HEK293 (cell line): Measurements from ENCODE around the gene RPS6KC1.

Experiments
- CTCF ChIA-PET: fragments of 350-600 bp; formaldehyde crosslinking; extraction: SDS; loops from one replicate; lab custom pipeline; 2021; ENCODE audit warnings: antibody characterized with exemption; lab: Yijun Ruan, JAX
- POLR2A ChIA-PET: fragments of 300-600 bp; formaldehyde crosslinking; extraction: SDS; loops from one replicate; lab custom pipeline; 2020; ENCODE audit warnings: antibody characterized with exemption, inconsistent platforms; lab: Yijun Ruan, JAX
- H3K27ac ChIP-seq: fragments of 200-500 bp; sonication (Bioruptor generic); 2 replicates; pipeline ENCODE4 v1.5.1; 2014; ENCODE audit warnings: low read depth, low read length, control low read depth, inconsistent platforms; ENCODE audit errors: extremely low read depth
- H3K36me3 ChIP-seq, 2 experiments: fragments of 200-500 bp in 1 of 2; sonication (Bioruptor generic) in 1 of 2; 1 replicate in 1 of 2; 2 replicates in 1 of 2; pipeline ENCODE4 v1.5.1; 2014 to 2017; ENCODE audit warnings: inconsistent platforms in 2 of 2, low read length in 2 of 2; ENCODE audit not compliant: control insufficient read depth in 2 of 2, insufficient read depth in 1 of 2
- H3K4me1 ChIP-seq: fragments of 200-500 bp; sonication (Bioruptor generic); 2 replicates; pipeline ENCODE4 v1.5.1; 2014; ENCODE audit warnings: mild to moderate bottlenecking, low read length, inconsistent platforms; ENCODE audit not compliant: control insufficient read depth, insufficient read depth
- H3K4me3 ChIP-seq: 2 replicates; pipeline ENCODE4 v1.5.1; 2011; ENCODE audit warnings: low read depth, mild to moderate bottlenecking, control low read depth, low read length, moderate library complexity
- H3K9me3 ChIP-seq: fragments of 200-500 bp; sonication (Bioruptor generic); 2 replicates; pipeline ENCODE4 v1.5.1; 2014; ENCODE audit warnings: low read depth, low read length, inconsistent platforms; ENCODE audit not compliant: control insufficient read depth, insufficient read depth
- GLI4 ChIP-seq: fragments of 450-650 bp; formaldehyde crosslinking; IDR thresholded peaks from 2 replicates; pipeline ENCODE4 v1.5.1; 2016; ENCODE audit warnings: missing biosample characterization, missing genetic modification characterization
- HOXA7 ChIP-seq: sonication (generic); formaldehyde crosslinking; IDR thresholded peaks from 2 replicates; pipeline ENCODE4 v1.8.1; 2022; ENCODE audit warnings: missing genetic modification reagents, borderline replicate concordance
- KLF10 ChIP-seq: fragments of 450-650 bp; IDR thresholded peaks from 2 replicates; pipeline ENCODE4 v1.5.1; 2018; ENCODE audit warnings: missing biosample characterization, mild to moderate bottlenecking, missing genetic modification characterization
- MYNN ChIP-seq: fragments of 450-650 bp; formaldehyde crosslinking; IDR thresholded peaks from 2 replicates; pipeline ENCODE4 v1.5.1; 2016; ENCODE audit warnings: missing biosample characterization, missing genetic modification characterization, borderline replicate concordance
- OSR2 ChIP-seq: fragments of 450-650 bp; formaldehyde crosslinking; IDR thresholded peaks from 2 replicates; pipeline ENCODE4 v1.5.1; 2016; ENCODE audit warnings: missing biosample characterization, missing genetic modification characterization
- PATZ1 ChIP-seq: fragments of 450-650 bp; formaldehyde crosslinking; IDR thresholded peaks from 2 replicates; pipeline ENCODE4 v1.5.1; 2016; ENCODE audit warnings: missing biosample characterization, missing genetic modification characterization
- PBX3 ChIP-seq: sonication (generic); formaldehyde crosslinking; IDR thresholded peaks from 2 replicates; pipeline ENCODE4 v1.8.1; 2022; ENCODE audit warnings: mild to moderate bottlenecking, moderate library complexity, missing genetic modification reagents
- REPIN1 ChIP-seq: fragments of 450-650 bp; formaldehyde crosslinking; IDR thresholded peaks from 2 replicates; pipeline ENCODE4 v1.5.1; 2017; ENCODE audit warnings: missing biosample characterization, missing genetic modification characterization, low read depth
- ZFP37 ChIP-seq: fragments of 450-650 bp; formaldehyde crosslinking; IDR thresholded peaks from 2 replicates; pipeline ENCODE4 v1.5.1; 2016; ENCODE audit warnings: missing biosample characterization, missing genetic modification characterization
- ZFP69B ChIP-seq: fragments of 450-650 bp; formaldehyde crosslinking; IDR thresholded peaks from 2 replicates; pipeline ENCODE4 v1.5.1; 2016; ENCODE audit warnings: missing biosample characterization, missing genetic modification characterization
- ZNF211 ChIP-seq: fragments of 450-650 bp; formaldehyde crosslinking; IDR thresholded peaks from 2 replicates; pipeline ENCODE4 v1.5.1; 2016; ENCODE audit warnings: low read depth, missing biosample characterization, missing genetic modification characterization
- ZNF24 ChIP-seq: fragments of 450-650 bp; formaldehyde crosslinking; IDR thresholded peaks from 2 replicates; pipeline ENCODE4 v1.5.1; 2016; ENCODE audit warnings: missing biosample characterization, missing genetic modification characterization
- ZNF280D ChIP-seq: fragments of 450-650 bp; formaldehyde crosslinking; IDR thresholded peaks from 2 replicates; pipeline ENCODE4 v1.5.1; 2016; ENCODE audit warnings: missing biosample characterization, missing genetic modification characterization
- ZNF341 ChIP-seq: fragments of 450-650 bp; formaldehyde crosslinking; IDR thresholded peaks from 2 replicates; pipeline ENCODE4; 2016; ENCODE audit warnings: low read depth, missing biosample characterization, missing genetic modification characterization
- ZNF426 ChIP-seq: fragments of 450-650 bp; formaldehyde crosslinking; IDR thresholded peaks from 2 replicates; pipeline ENCODE4 v1.5.1; 2017; ENCODE audit warnings: missing biosample characterization, missing genetic modification characterization, mild to moderate bottlenecking, inconsistent platforms, moderate library complexity
- ZNF530 ChIP-seq: fragments of 450-650 bp; formaldehyde crosslinking; IDR thresholded peaks from 2 replicates; pipeline ENCODE4 v1.5.1; 2016; ENCODE audit warnings: low read depth, missing biosample characterization, missing genetic modification characterization
- ZNF600 ChIP-seq: fragments of 450-650 bp; formaldehyde crosslinking; IDR thresholded peaks from 2 replicates; pipeline ENCODE4 v1.5.1; 2016; ENCODE audit warnings: missing biosample characterization, missing genetic modification characterization
- ZNF654 ChIP-seq: fragments of 450-650 bp; formaldehyde crosslinking; IDR thresholded peaks from 2 replicates; pipeline ENCODE4 v1.5.1; 2016; ENCODE audit warnings: low read depth, missing biosample characterization, missing genetic modification characterization
- ZNF664 ChIP-seq: fragments of 450-650 bp; formaldehyde crosslinking; IDR thresholded peaks from 2 replicates; pipeline ENCODE4 v1.5.1; 2016; ENCODE audit warnings: missing biosample characterization, missing genetic modification characterization
- ZNF747 ChIP-seq: fragments of 450-650 bp; formaldehyde crosslinking; IDR thresholded peaks from 2 replicates; pipeline ENCODE4 v1.5.1; 2016; ENCODE audit warnings: missing biosample characterization, missing genetic modification characterization
- ZNF776 ChIP-seq: fragments of 450-650 bp; formaldehyde crosslinking; IDR thresholded peaks from 2 replicates; pipeline ENCODE4 v1.5.0; 2017; ENCODE audit warnings: missing biosample characterization, missing genetic modification characterization, borderline replicate concordance
- ZNF792 ChIP-seq: fragments of 450-650 bp; formaldehyde crosslinking; IDR thresholded peaks from 2 replicates; pipeline ENCODE4 v1.5.1; 2016; ENCODE audit warnings: missing biosample characterization, missing genetic modification characterization
- ZNF837 ChIP-seq: fragments of 450-650 bp; formaldehyde crosslinking; IDR thresholded peaks from 2 replicates; pipeline ENCODE4 v1.5.1; 2016; ENCODE audit warnings: missing biosample characterization, missing genetic modification characterization
- ZSCAN23 ChIP-seq: fragments of 450-650 bp; formaldehyde crosslinking; IDR thresholded peaks from 2 replicates; pipeline ENCODE4 v1.5.1; 2016; ENCODE audit warnings: missing biosample characterization, missing genetic modification characterization
- ZSCAN5A ChIP-seq: fragments of 450-650 bp; formaldehyde crosslinking; IDR thresholded peaks from 2 replicates; pipeline ENCODE4 v1.5.1; 2016; ENCODE audit warnings: missing biosample characterization, missing genetic modification characterization

Gene RPS6KC1

GRCh38 chr1:213164561-213164960, 113.5 kb downstream of the RPS6KC1 start:
- ChIA-PET CTCF (no interaction called here), POLR2A (no interaction called here)
- Histone ChIP-seq H3K4me1 (0 out of 2 replicates have a peak, but pooled peaks cover 4% of the 10 kb centered on the region), H3K27ac (no peak overlapping the region), H3K36me3 (peaks cover 0 to 2% of the 10 kb centered on the region in 2 experiments; a peak in 1 of 3 replicates), H3K4me3 (no peak overlapping the region), H3K9me3 (no peaks in the 10 kb centered on the region)
- TF ChIP-seq GLI4, result no peak
- no peak for TF ChIP-seq ZSCAN5A
- no peak for TF ChIP-seq KLF10 (tag by site-specific recombination)
- TF ChIP-seq ZNF24 (tag by site-specific recombination), result no peak
- no peak for TF ChIP-seq ZFP69B (tag by site-specific recombination)
- no peak for TF ChIP-seq ZNF664 (tag by site-specific recombination)
- no peak for TF ChIP-seq HOXA7 (CRISPR knock-in tag)
- no peak for TF ChIP-seq ZNF280D (tag by site-specific recombination)
- no peak for TF ChIP-seq ZNF600
- TF ChIP-seq ZNF341, result no peak
- no peak for TF ChIP-seq ZNF426
- TF ChIP-seq OSR2, result no peak
- no peak for TF ChIP-seq ZNF654
- no peak for TF ChIP-seq ZNF792
- no peak for TF ChIP-seq REPIN1 (tag by site-specific recombination)

GRCh38 chr1:213166852-213167251, 115.8 kb downstream of the RPS6KC1 start:
- 0 out of 2 replicates have a peak, but pooled peaks cover 4% of the 10 kb centered on the region for H3K4me1 ChIP-seq
- ChIA-PET CTCF (interaction anchor here (0.6 kb wide), 1 partner anchor 352 kb away, joined by 3 read pairs; no protein-coding TSS in a partner anchor), POLR2A (no interaction called here)
- no peak overlapping the region for H3K27ac ChIP-seq
- TF ChIP-seq ZNF837 (tag by site-specific recombination) (no peak), ZFP37 (tag by site-specific recombination) (no peak), ZNF211 (tag by site-specific recombination) (no peak), MYNN (tag by site-specific recombination) (no peak), ZSCAN23 (tag by site-specific recombination) (no peak), ZNF530 (no peak), PBX3 (no peak), ZNF747 (no peak), ZNF776 (tag by site-specific recombination) (no peak), PATZ1 (tag by site-specific recombination) (no peak)
- no peaks in the 10 kb centered on the region for H3K36me3 ChIP-seq
- H3K4me3 ChIP-seq, result no peak overlapping the region
- H3K9me3 ChIP-seq, result no peaks in the 10 kb centered on the region
